ENCODE measurements around the gene MSI1.

Gene MSI1

GRCh38 chr12:120368789-120369602 lies at the start of gene MSI1:
TSS of gene MSI1 (minus strand) at chr12:120369164. CDS start at chr12:120369091, 73 bp downstream.
- DNase-seq = no peak

- no peak for DNase-seq
Observed at GRCh38 chr12:120417917-120418580, 49.1 kb upstream of the MSI1 start.

- no peak for DNase-seq
Observed at GRCh38 chr12:120416490-120417216, 47.7 kb upstream of the MSI1 start.

- DNase-seq = peak; percentile 76
Observed at GRCh38 chr12:120413901-120414695, 45.1 kb upstream of the MSI1 start.

- no peak for DNase-seq
Observed at GRCh38 chr12:120412421-120412820, 43.5 kb upstream of the MSI1 start.

- no peak for DNase-seq
Observed at GRCh38 chr12:120408771-120409170, 39.8 kb upstream of the MSI1 start.

GRCh38 chr12:120406553-120406952 lies 37.6 kb upstream of the MSI1 start:
- DNase-seq = no peak

GRCh38 chr12:120406069-120406468 lies 37.1 kb upstream of the MSI1 start:
- no peak for DNase-seq

- no peak for DNase-seq
Observed at GRCh38 chr12:120404271-120404670, 35.3 kb upstream of the MSI1 start.

GRCh38 chr12:120403869-120404268 lies 34.9 kb upstream of the MSI1 start:
- no peak for DNase-seq

- DNase-seq = no peak
Observed at GRCh38 chr12:120402217-120402616, 33.3 kb upstream of the MSI1 start.

- DNase-seq = no peak
Observed at GRCh38 chr12:120399531-120399930, 30.6 kb upstream of the MSI1 start.

GRCh38 chr12:120397824-120398540 lies 29.0 kb upstream of the MSI1 start:
- DNase-seq = peak; percentile 23

GRCh38 chr12:120394483-120395367 lies 25.8 kb upstream of the MSI1 start:
- DNase-seq = peak; percentile 94

GRCh38 chr12:120390540-120391120 lies 21.7 kb upstream of the MSI1 start:
- DNase-seq = no peak

GRCh38 chr12:120388691-120389481 lies 19.9 kb upstream of the MSI1 start:
- peak; percentile 75 for DNase-seq

- no peak for DNase-seq
Observed at GRCh38 chr12:120381752-120382419, 12.9 kb upstream of the MSI1 start.

- DNase-seq = no peak
Observed at GRCh38 chr12:120378036-120378435, 9.1 kb upstream of the MSI1 start.

GRCh38 chr12:120377611-120378010 lies 8.6 kb upstream of the MSI1 start:
- DNase-seq = no peak
